ENCODE data around the gene LACTB. TPM values are rescaled to one million over a fixed set of nuclear protein-coding genes. Genes with fewer than 3 reads are reported as not detected.

The LACTB gene
- total RNA-seq, 1 experiment from 2014 or later: 41.5 TPM

DNA sequence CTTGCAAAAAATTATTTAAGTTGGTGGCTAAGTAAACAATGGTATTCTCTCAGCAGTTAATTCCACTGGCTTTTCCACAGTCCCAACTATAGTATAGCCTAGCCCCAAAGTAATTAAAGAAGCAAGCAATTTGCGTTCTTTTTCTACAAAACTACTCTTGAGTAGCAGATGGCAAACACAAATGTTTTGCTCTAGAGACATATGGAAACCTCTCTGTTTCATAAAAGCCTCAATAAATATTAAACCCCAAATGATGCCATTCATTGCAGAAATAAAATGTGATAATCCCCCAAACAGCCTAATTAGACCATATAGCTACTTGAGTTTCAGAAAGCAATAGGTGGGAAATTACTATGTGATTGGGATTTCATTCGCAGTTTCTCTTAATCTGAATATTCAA lies 59.1 kb downstream of the LACTB start:
- H3K9me3 ChIP-seq: no peaks in the 10 kb centered on the region
- H3K36me3 ChIP-seq: no peaks in the 10 kb centered on the region
- DNase-seq: no peak
- no peak overlapping the region for H3K4me3 ChIP-seq
- no peaks in the 10 kb centered on the region for H3K27me3 ChIP-seq

DNA sequence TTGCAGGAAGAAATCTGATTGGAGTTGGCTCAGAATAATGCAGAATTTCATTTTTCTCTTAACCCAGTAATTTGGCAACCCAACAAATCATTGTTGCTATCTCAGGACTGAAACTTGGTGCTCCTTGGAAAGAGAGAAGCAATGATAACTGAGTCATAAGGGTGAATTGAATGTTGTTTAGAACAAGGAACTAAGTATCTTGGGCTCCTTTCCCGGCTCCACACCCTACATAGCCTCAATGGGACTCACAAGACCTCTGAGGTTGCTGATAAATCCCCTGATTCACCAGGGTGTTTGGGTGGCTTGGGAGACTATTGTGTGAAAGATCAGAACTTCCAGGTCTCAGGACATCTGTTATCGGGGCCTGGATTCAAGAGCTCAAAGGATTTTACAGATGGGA lies 60.0 kb downstream of the LACTB start:
- Histone ChIP-seq H3K9me3 (no peaks in the 10 kb centered on the region), H3K4me3 (no peak overlapping the region), H3K36me3 (no peaks in the 10 kb centered on the region), H3K27me3 (no peaks in the 10 kb centered on the region)
- DNase-seq: peak; percentile 33

DNA sequence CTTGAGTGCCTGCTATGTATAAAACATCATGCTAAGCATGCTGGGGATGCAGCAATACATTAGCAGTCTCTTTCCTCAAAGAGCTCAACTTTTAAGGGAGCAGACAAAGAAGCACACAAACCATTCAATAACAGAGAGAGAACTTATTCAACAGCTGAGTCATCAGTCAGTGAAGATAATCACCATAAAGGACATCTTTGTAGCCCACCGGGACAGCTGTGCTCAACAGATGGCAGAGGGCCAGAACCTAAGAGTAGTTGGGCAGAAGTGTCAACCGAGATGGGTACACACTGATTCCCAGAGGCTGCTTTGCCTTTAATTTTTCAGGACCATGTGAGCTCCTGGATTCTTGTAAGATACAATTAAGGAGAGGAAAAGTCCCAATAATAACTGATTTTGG lies 63.5 kb downstream of the LACTB start:
- Histone ChIP-seq H3K27me3 (no peaks in the 10 kb centered on the region), H3K9me3 (no peaks in the 10 kb centered on the region), H3K36me3 (no peaks in the 10 kb centered on the region), H3K4me3 (no peak overlapping the region)
- DNase-seq: no peak

DNA sequence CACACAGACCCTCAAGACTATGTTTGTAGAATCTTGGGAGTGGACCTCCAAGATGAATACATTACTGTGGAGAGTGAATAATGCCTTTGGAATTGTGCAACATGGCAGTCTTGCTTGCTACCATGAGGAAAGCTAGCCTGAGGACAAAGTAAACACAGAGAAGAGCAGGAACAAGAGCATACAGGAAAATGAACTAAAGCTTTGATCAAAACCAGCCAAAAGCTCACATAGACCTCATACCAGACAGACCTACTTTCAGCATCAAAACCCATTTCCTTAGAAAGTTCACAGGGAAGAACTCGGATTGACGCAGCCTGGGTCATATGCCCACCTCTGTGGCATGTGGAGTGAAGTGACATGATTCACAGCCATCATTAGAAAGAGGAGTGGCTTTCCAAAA lies 64.4 kb downstream of the LACTB start:
- Histone ChIP-seq H3K27me3 (no peaks in the 10 kb centered on the region), H3K4me3 (no peak overlapping the region), H3K9me3 (no peaks in the 10 kb centered on the region), H3K36me3 (no peaks in the 10 kb centered on the region)
- DNase-seq: no peak

- H3K9me3 ChIP-seq: no peaks in the 10 kb centered on the region
- H3K36me3 ChIP-seq: no peaks in the 10 kb centered on the region
- no peak for DNase-seq
- no peaks in the 10 kb centered on the region for H3K27me3 ChIP-seq
- H3K4me3 ChIP-seq: no peak overlapping the region
Measured at GRCh38 chr15:63187589-63188226, 66.0 kb downstream of the LACTB start.

DNA sequence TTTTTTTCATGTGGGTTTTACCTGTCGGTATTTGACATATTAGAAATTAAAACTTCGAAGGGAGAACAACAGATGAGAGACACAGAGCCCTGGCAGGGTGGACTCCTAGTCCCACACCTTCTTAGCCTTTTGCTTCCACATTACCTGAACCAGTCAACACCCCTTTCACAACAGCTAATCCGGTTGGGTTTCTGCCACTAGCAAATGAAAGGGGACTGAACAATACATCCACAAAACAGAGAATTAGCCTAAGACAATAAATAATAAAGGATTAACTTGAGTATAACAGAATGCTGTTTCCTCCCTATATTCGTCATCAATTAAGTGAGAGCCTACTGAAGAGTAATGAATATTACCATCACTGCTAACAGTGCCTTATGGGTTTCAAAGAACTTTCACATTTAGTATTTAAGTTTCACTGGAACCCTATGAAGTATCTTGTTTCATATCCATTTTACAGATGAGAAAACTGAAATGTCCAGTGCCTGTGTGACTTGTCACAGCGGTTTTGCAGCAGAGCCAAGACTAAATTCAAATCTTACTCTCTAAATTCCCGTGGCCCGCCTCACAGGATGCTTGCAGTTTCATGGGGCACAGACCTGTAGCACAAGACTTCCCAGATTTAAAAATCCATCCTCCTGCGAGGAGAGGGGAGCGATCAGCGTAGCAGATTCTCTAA lies 66.7 kb downstream of the LACTB start:
- H3K36me3 ChIP-seq: no peaks in the 10 kb centered on the region
- H3K9me3 ChIP-seq: no peaks in the 10 kb centered on the region
- no peak for DNase-seq
- peak overlapping the region; percentile 72 for H3K4me3 ChIP-seq
- no peaks in the 10 kb centered on the region for H3K27me3 ChIP-seq

DNA sequence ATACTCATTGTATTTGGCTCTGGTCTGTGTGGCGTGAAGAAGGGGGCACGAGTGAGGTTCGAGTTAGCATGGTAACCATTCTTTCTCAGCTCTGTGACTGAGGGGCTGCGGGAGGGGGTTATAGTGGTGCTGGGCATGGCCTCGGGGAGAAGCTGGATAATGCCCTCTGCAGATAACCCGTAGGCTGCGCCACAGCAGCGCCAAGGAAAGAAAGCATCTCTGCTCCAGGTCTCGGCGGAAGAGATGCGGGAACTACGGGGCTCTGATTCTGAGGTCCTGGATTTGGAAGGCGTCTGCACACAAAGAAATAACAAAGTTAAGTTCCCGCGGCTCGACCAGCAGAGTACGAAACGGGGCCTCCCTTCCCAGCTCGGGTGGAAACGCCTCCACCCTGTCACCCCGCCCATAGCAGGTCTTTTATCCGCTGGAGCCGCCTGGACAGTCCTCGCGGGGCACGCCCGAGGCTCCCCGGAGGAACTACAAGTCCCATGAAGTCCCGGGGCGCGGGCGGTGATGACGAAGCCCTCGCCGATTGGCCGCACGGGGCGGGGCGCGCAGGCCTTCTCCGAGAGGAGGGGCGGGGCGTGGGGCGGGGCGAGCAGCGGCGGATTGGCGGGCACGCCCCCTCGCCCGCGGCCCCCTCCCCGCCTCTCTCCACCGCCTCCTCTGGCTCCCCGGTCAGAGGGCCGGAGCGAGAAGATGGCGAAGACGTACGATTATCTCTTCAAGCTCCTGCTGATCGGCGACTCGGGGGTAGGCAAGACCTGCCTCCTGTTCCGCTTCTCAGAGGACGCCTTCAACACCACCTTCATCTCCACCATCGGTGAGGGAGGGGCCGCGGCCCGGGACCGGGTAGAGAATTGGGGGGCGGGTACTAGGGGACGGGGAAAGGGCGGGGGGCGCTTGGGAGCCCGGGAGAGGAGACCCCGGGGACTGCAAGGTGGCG lies 67.5 kb downstream of the LACTB start, which contains the start of gene RAB8B:
RAB8B (plus strand) TSS at position 681 of the 946 bp plus-strand sequence; CDS start at position 700, 19 bp downstream.
- Histone ChIP-seq H3K27me3 (no peaks in the 10 kb centered on the region), H3K4me3 (peak within 1 kb of the TSS; percentile 72), H3K9me3 (no peaks in the 10 kb centered on the region), H3K36me3 (no peaks in the 10 kb centered on the region)
- peak; percentile 98 for DNase-seq

GRCh38 chr15:63189941-63190768 lies 68.5 kb downstream of the LACTB start:
- no peaks in the 10 kb centered on the region for H3K36me3 ChIP-seq
- DNase-seq: no peak
- H3K27me3 ChIP-seq: no peaks in the 10 kb centered on the region
- H3K9me3 ChIP-seq: no peaks in the 10 kb centered on the region
- H3K4me3 ChIP-seq: peak overlapping the region; percentile 72

DNA sequence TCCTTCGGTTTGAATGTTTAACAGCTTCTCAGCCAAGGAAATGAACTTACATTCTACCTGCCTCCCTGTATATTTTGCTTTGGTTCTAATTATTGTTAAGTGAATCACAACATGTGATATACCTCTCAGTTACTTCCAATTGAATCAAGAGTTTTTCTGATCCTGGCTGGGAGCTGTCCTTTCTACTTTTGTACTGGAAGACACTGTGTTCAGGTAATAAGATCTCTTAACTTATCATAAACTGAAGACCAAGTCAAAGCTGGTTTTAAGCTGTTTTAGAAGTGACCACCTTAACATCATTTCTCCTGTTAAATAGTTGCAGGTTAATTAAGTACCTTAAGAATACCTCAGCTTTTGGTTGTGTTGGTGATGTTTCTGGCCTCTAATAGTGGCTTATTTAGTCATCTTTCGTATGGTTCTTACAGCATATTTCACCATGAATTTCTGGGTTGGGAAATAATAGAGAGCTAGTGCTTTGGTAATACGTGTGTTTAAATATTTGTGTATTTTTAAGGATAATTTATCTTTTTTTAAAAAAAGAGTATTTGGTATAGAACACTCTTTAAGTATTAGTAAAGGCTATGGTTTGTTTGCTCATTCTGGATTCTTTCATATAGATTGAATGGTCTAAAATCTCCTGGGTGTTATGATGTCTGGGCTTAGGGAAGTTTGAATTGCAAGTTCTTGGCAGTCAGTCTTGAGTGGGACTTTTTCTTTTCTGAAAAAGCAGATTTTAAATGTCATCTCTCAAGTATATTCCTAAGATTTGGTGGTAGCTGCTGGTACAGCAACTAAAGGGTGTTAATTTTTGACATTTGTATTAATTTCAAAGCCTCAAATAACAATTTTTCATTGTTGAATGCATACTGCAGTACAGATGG lies 69.3 kb downstream of the LACTB start:
- no peaks in the 10 kb centered on the region for H3K27me3 ChIP-seq
- H3K9me3 ChIP-seq: no peaks in the 10 kb centered on the region
- no peak for DNase-seq
- peak overlapping the region; percentile 72 for H3K4me3 ChIP-seq
- H3K36me3 ChIP-seq: no peaks in the 10 kb centered on the region

Other genes starting within 250 kb of the LACTB start
- 441 and 711 TPM in 2 replicates for gene TPM1, start 79.1 kb upstream of the LACTB start, total RNA-seq (2014; rRNA removed; shearing (Covaris generic); ENCODE audit: low replicate concordance)
- 42.6 and 193 TPM in 2 replicates for gene RPS27L, start 35.6 kb downstream of the LACTB start, total RNA-seq (2014; rRNA removed; shearing (Covaris generic); ENCODE audit: low replicate concordance)
- 14.4 and 16.0 TPM in 2 replicates for gene RAB8B, start 67.7 kb downstream of the LACTB start, total RNA-seq (2014; rRNA removed; shearing (Covaris generic); ENCODE audit: low replicate concordance)
- gene APH1B, start 155.7 kb downstream of the LACTB start, total RNA-seq (2014; rRNA removed; shearing (Covaris generic); ENCODE audit: low replicate concordance): 0.84 and 5.2 TPM in 2 replicates